HK-2 (cell line): ENCODE measurements around the gene DLGAP5.
A peak's percentile ranks its signal among the peaks of the same experiment; 100 is the strongest.

ENCODE experiments used
- DNase-seq: peaks from one replicate; pipeline ENCODE4 v3.0.0-alpha.2; 2018; ENCODE audit not compliant: unreplicated experiment

Gene DLGAP5, protein sequence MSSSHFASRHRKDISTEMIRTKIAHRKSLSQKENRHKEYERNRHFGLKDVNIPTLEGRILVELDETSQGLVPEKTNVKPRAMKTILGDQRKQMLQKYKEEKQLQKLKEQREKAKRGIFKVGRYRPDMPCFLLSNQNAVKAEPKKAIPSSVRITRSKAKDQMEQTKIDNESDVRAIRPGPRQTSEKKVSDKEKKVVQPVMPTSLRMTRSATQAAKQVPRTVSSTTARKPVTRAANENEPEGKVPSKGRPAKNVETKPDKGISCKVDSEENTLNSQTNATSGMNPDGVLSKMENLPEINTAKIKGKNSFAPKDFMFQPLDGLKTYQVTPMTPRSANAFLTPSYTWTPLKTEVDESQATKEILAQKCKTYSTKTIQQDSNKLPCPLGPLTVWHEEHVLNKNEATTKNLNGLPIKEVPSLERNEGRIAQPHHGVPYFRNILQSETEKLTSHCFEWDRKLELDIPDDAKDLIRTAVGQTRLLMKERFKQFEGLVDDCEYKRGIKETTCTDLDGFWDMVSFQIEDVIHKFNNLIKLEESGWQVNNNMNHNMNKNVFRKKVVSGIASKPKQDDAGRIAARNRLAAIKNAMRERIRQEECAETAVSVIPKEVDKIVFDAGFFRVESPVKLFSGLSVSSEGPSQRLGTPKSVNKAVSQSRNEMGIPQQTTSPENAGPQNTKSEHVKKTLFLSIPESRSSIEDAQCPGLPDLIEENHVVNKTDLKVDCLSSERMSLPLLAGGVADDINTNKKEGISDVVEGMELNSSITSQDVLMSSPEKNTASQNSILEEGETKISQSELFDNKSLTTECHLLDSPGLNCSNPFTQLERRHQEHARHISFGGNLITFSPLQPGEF

DNA sequence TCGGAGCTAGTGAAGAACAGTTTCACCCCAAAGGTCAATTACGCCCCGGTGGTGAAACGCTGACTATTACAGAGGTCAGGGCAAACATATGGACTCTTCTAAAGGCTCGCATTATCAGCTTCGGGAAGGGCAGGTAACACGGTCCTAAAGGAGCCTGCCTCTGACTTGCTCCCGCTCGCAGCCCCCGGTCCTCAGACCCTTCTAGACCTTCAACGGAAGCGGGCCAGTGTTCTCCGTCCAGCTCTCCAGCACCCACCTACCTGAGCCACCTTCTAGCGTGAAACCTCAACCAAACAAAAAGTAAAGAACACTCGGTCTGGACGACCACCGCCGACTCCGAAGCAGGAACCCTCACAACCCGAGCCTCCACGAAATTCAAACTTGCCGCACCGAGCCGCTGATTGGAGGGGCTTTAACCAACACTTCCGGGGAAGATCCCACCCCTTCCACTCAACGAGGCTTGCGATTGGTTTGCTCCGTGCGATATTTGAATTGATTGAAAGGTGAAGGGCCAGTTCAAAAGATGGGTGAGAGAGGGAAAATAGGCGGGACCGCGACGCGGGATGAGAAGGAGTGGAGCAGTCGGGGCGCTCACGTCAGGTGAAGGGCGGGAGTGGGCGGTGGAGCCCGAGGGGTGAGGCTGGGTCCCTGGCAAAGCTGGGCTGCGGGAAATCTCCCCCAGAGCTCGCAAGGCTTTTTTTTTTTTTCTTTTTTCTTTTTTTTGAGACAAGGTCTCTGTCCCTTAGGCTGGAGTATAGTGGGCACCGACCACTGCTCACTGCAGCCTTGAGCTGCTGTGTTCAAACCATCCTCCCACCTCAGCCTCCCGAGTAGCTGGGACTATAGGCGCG, at the start of gene DLGAP5:
Gene DLGAP5, minus strand, starts transcription at position 383 of the 851 bp plus-strand sequence. CDS start 2,406 bp downstream, outside the sequence.
- peak; percentile 94 for DNase-seq

DNA sequence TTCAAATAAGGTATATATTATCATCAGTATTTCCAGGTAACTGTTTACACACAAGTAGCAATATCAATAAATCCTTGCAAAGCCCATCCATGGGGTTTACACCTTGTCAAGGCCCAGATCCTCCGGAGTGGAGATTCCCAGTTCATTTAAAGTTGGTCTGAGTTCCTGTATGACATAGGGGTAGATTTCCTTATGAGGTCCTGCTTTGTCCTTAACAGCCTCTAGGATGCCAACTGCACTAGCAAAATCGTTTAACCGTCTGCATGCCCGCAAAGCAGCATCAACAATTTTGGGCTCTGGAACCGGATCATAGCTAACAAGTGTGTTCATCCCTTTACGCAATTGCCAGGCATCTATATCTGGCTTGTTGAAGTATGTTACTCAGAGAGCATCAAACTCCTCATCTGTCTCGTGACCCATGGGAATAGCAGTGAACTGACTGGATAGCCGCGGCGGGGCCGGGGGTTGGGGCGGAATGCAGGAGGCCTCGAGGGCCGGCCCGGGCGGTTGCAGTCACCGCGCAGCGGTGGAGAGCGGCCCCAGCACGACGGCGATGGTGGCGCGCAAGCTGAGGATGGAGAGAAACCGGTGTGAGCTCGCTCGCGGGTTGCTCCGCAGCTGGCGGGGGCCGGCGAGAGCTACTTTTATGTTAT, 49.3 kb upstream of the DLGAP5 start:
- no peak for DNase-seq

DNA sequence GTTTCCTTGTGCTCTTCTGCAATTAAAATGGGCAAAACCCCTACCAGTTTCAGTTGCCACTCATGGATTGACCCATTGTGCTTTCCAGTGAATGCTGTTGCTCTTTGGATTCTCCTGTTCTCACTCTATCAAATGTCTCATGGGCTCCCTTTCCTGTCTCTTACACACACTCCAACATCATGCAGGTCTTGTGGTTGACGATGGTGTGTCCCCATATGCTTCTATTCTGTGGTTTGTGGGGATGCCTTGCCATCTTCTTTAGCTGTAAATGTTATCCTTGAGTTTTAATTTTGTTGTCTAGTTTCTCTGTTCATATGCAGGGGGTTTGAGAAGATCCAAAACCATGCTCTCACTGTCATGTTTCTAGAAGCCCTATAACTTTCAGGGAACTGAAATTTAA, 47.9 kb upstream of the DLGAP5 start:
- no peak for DNase-seq

DNA sequence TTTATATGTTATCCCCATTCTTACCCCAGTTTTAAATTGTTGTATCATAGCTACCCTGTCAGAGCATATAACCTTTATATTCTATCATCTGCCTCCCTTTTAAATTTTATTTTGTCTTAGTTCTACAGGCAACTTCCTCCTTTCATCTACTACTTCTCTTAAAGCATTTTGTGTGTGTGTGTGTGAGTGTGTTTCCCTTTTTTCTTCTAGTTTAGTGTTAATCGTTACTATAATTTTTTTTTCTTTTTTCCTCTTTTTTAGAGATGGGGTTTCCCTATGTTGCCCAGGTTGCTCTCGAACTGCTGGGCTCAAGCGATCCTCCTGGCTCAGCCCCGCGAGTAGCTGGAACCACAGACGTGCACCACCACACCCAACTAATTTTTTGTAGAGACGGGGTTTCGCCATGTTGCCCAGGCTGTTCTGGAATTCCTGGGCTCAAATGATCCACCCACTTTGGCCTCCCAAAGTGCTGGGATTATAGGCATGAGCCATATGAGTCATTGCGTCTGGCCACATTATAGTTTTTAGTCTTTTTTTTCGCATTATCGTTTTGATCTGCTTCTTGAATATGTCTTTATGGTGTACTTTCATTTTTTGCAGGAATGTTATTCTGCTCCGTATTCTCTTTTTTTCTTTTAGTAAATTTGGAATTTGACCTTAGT, 46.8 kb upstream of the DLGAP5 start:
- no peak for DNase-seq

DNA sequence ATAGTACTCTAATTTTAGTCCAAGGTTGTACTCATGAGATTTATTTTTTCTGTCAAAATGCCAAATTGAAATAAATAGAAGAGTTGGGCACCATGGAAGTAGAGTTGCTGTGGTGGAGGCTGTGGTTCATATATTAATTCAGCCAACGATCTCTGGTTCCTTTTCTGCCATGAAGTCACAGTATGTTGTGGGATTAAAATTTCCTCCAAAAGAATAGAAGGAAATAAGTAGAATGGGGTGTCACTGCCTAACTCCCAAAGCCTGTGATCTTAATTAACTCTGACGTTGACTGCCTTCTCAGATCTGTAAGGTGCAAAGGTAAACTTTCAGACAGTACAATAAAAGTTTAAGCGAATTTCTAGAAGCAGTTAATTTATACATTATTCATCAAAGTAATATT, 42.2 kb upstream of the DLGAP5 start:
- no peak for DNase-seq

DNA sequence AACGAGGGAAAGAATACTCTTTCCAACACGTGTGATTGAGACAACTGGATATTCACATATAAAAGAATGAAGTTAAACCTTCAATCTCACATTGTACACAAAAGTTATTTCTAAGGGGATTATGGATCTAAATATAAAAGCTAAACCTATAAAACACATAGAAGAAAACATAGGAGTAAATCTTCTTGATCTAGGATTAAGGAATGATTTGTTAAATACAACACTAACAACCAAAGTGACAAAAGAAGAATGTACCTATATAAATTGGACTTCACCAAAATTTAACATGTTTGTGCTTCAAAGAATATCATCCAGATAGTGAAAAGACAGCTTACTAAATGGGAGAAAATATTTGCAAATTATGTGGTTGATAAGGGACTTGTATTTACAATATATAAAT, 36.9 kb upstream of the DLGAP5 start:
- DNase-seq = no peak

DNA sequence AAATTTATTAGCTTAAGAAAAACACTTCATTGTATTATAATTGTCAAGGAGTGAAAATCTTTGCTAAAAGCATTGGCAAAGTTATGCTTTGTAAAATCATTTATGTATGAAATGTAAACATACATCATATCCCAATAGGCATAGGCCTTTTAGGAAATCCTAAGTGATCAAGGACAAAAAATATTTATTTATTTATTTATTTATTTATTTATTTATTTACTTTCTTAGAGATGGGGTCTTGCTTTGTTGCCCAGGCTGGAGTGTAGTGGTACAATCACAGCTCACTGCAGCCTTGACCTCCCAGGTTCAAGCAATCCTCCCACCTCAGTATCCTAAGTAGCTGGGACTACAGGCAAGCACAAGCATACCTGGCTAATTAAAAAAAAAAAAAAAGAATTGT, 32.0 kb upstream of the DLGAP5 start:
- DNase-seq = no peak

DNA sequence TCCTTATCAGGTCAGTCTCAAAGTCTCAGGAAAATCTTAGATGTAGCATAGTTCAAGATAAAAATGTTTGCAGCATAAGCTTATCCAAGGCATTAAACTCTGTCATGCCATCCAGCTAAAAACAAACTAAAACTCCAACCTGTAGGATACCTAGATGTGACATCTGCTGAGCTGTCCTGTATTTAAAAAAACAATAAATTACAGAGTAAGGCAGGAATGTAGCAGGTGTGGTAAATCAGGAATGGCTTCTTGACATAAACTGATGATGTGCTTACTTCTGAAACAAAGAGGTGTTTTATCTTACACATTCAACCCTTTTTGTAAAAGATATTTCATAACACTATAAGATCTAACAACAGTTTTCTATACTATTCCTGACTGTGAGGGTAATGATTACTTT, 30.6 kb upstream of the DLGAP5 start:
- no peak for DNase-seq

DNA sequence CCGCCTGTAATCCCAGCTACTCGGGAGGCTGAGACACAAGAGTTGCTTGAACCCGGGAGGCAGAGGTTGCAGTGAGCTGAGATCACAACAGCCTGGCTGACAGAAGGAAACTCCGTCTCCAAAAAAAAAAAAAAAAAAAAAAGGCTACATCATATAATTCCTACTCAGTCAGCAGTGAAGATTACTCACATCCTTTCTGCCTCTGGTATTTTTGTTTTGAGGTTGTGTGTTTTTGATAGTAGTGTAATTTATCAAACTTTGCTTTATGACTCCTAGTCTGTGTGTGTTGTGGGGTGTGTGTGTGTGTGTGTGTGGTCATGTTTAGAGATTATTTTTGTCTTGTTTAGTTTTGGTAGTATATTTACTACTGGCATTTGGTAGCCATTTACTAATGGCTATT, 29.8 kb upstream of the DLGAP5 start:
- no peak for DNase-seq

DNA sequence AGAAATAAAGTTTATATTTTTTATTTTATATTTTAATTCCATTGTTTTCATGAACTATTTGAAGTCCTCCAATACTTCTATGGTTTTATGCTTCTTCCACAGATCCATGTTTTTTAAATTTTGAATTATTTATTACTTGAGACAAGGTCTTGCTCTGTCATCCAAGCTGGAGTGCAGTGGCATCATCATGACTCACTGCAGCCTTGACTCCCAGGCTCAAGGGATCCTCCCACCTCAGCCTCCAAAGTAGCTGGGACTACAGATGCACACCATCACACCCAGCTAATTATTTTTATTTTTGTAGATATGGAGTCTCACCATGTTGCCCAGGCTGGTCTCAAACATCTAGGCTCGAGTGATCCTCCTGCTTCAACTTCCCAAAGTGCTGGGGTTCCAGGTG, 28.8 kb upstream of the DLGAP5 start:
- no peak for DNase-seq

DNA sequence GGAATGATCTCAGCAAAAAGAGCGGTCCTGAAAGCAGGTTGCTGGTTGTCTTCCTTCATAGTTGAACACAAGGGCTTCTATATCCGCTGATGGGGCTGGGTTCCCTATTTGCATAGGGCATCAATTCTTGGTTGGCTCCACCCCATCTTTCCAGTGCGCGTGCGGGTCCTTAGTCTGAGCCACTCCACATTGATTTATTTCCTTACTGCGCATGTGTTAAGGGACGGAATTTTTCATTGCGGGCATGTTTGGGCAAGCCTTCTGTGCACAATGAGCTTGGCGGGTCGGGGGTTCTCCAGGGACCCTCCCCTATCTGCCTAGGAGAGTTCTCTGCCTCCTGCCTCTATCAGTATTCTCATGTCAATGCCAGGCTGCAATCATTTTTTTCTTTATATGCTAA, 21.2 kb upstream of the DLGAP5 start:
- no peak for DNase-seq

DNA sequence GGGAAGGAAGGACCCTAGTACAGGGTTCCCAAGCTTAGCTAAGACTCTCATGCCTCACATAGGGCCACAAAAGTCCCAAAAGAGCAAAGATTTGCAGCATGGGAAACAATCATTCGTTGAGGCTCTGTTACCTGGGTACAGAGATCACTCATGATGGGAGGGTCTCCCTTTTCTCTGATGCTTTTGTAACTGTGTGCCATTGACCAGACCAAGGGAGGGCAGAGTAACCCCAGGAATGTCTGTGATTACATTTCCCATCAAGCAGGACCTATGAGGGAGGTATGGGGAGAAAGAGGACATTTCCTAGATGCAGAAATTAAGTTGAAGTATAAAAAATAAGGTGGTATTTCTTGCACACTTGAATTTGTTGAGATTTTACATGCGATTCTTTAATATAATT, 16.4 kb upstream of the DLGAP5 start:
- DNase-seq = no peak

DNA sequence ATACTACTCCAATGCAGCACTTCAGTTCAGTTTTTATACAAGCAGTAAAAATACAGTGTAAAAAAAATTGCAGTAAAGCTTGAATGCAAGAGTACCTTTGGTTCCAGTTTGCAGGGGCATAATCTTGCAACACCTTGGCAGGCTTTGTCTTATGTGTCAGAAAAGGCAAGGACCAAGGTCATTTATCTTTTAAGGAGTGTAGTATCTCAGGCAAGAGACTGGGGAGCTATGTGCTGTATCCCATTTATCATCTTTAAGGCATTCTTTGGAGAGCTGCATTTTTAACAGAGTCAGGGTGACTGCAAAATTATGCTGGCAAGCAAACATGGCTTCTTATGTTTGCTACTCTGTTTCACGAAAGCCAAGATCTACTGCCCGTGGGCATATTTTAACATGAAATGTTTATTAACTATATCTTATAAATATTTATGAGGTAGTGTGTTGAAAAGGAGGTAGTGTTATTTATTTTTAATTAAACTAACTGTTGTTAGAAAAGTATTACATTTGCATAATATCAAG, 14.8 kb upstream of the DLGAP5 start:
- no peak for DNase-seq

DNA sequence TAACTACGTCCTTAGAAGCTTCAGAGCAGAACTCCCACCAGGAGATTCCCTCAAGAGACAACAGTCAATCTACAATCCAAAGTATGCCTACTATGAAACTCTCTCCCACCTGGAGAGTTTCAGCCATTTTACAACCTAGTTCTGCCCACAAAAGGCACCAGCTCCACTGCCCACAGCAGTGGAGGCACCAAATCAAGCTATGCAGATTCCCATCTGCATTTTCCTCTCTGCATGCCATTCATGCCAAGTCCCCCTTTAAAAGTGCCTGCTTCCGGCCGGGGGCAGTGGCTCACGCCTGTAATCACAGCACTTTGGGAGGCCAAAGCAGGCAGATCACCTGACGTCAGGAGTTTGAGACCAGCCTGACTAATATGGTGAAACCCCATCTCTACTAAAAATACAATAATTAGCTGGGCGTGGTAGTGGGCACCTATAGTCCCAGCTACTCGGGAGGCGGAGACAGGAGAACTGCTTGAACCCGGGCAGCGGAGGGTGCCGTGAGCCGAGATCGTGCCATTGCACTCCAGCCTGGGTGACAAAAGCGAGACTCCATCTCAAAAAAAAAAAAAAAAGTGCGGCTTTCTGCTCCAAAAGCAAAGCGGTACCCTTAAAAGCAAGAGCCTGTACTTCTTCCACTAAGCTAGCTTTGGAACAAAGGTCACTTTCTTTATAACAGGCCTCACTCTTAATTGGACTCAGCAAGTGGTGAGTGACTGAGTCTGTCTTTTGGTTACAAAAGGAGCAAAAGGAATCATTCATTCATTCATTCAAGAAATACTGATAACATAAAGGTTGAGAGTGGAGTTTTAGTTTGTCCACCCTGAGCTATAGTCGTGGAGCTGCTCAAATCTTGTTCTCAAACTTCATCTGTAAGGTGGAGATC, 10.1 kb upstream of the DLGAP5 start:
- no peak for DNase-seq

DNA sequence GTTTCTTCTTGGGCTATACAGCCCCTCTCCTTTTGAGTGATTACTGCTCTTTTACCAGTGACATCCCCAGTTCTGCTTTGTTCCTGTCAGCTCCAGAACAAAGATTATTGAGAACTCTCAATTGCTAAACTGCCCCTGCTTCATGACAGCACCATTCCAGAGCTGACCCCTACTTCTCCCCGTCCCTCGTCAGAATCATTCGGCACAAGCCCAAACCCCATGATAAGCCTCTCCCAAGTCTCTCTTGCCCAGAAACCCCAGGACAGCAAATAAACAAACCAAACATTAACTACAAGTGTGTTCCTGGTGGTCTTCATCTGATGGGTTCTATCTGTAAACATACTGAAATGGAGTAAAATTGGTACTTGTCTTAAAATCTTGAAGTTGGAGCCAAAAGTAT, 9.3 kb upstream of the DLGAP5 start:
- no peak for DNase-seq

DNA sequence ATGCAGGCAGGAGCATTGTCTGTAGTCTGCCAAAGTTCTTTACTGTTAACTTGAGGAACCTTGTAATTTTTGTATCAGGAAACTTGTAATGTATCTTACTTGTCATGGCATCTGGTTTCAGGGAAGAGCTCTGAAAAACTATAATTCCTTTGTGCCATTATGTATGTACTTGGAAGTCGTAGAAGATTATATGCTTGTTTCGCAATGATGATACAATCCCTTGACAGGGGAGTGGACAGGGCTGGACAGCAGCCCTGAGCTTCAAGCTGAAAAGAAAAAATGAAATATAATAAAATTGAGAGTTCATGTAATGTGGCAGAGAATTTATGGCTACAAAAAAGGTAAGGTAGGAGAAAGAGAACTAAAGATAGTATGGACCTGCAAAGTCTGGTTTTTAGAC, 7.4 kb upstream of the DLGAP5 start:
- DNase-seq = no peak

DNA sequence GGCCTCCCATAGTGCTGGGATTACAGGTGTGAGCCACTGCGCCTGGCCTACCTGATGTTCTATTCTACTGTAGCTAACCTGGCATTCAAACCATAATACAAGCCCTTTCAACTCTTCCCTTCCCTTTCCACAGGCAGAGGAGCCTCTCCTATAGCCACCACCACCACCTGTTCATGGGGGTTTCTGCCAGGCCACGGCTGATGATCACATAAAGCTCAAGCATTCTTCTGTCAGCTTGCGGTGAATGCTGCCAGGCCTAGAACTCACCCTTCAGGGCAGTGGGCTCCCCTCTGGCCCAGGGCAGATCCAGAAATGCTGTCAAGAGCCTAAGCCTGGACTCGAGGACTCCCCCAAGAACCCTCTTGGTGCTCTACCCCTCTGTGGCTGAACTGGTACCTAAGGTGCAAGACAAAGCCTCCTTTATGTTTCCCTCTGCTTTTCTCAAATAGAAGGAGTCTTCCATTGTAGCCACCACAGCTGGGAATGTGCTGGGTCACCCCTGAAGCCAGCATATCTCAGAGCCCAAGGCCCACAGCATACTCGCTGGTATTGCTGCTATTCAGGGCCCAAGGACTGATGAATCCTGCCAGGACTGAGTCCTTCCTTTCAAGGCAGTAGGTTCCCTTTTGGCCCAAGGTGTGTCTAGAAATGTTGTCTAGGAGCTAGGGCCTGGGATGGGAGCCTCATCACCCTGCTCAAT, 3.4 kb upstream of the DLGAP5 start:
- DNase-seq = no peak

DNA sequence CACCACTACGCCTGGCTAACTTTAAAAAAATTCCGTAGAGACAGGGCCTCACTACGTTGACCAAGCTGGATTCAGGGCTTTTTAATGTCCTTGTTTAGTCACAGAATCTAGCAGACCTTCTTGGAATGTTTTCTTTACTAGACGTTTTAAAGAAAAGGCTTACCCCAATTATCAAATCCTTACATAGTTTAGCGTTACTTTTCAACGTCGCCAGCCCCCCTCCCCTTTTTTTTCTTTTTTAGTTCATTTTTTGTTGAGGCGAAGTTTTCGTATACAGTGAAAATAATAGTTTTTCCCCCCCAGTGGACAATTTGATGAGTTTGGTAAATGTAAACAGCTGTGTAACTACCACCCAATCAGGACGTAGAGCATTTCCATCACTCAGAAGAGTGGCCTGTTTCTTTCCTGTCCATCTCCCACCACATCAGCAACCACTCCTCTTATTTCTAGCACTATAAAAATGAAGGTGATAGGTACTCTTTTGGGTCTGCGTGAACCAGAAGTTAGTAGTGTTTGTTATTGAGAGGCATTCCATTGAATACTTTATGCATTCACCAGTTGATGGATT, 753 bp upstream of the DLGAP5 start:
- DNase-seq = no peak

DNA sequence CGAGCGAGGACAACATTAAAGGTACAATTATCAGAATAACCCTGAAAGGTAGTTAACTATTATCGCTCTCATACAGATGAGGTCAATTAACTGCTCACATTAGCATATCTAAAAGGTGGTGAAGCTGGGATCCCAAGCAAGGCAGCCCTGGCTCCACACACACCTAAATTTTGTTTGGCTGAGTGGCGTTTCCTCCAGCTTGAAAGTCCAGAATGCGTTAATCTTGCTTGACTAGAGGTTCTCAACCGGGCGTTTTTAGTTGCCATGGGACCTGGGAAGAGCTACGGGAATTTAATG, 531 bp downstream of the DLGAP5 start:
- no peak for DNase-seq
